HepG2 (cell line): ENCODE data around the gene TRAPPC1. TPM values are rescaled to one million over a fixed set of nuclear protein-coding genes. Genes with fewer than 3 reads are reported as not detected.

Experiments used
- AGO2 ChIP-seq: fragments of 200-400 bp; formaldehyde crosslinking; optimal IDR thresholded peaks from 2 replicates; pipeline ENCODE3; 2017; ENCODE audit warnings: mild to moderate bottlenecking, low read depth, low read length, moderate library complexity
- ARID2 ChIP-seq: sonication (generic); formaldehyde crosslinking; IDR thresholded peaks from 2 replicates; pipeline ENCODE4 v1.8.1; 2022; ENCODE audit warnings: mild to moderate bottlenecking, missing genetic modification reagents, borderline replicate concordance
- MED1 ChIP-seq: sonication (generic); formaldehyde crosslinking; IDR thresholded peaks from 2 replicates; pipeline ENCODE4 v1.4.0; 2020; ENCODE audit warnings: missing genetic modification reagents
- SOX13 ChIP-seq, 3 experiments: fragments of 450-650 bp in 1 of 3; sonication (generic) in 1 of 3; formaldehyde crosslinking in 1 of 3; IDR thresholded peaks in 2 of 3; conservative IDR thresholded peaks in 1 of 3; 2 replicates each; pipeline versions ENCODE4 v1.5.0 to v1.6.1; 2016 to 2020; ENCODE audit warnings: antibody characterized with exemption in 1 of 3, mild to moderate bottlenecking in 1 of 3, missing compliant biosample characterization in 1 of 3, missing genetic modification reagents in 1 of 3, moderate library complexity in 1 of 3
- THYN1 ChIP-seq: sonication (generic); formaldehyde crosslinking; IDR thresholded peaks from 2 replicates; pipeline ENCODE4 v1.8.1; 2023; ENCODE audit warnings: low read depth, mild to moderate bottlenecking, moderate library complexity, missing genetic modification reagents, borderline replicate concordance
- ZNF605 ChIP-seq: sonication (generic); formaldehyde crosslinking; IDR thresholded peaks from 2 replicates; pipeline ENCODE4 v1.8.0; 2022; ENCODE audit warnings: mild to moderate bottlenecking, missing genetic modification reagents
- ZNF607 ChIP-seq: sonication (generic); formaldehyde crosslinking; IDR thresholded peaks from 2 replicates; pipeline ENCODE4 v1.5.1; 2020; ENCODE audit warnings: missing genetic modification reagents, mild to moderate bottlenecking, borderline replicate concordance
- ZZZ3 ChIP-seq: sonication (generic); formaldehyde crosslinking; IDR thresholded peaks from 2 replicates; pipeline ENCODE4 v1.4.0; 2020; ENCODE audit warnings: missing genetic modification reagents, mild to moderate bottlenecking, borderline replicate concordance
- polyA plus RNA-seq, 8 experiments: library from polyadenylated mRNA; depleted of rRNA in 3 of 8; stranded (reverse) in 7 of 8; unstranded in 1 of 8; fragments of >200 nt; fragmentation: Illumina TruSeq in 4 of 8; extraction: Trizol in 4 of 8; gene quantifications; 2 replicates each; pipeline versions ENCODE4 v1.2.1 to v1.2.3, GENCODE V29; 2011 to 2016; ENCODE audit warnings: low read depth in 4 of 8, missing spikeins in 1 of 8, mixed read lengths in 1 of 8; ENCODE audit not compliant: insufficient read depth in 1 of 8
- total RNA-seq, 5 experiments: library from RNA; depleted of rRNA; stranded (reverse); fragments of >200 nt; fragmentation: Illumina TruSeq; extraction: Trizol; gene quantifications; 2 replicates each; pipeline ENCODE4 v1.2.3, GENCODE V29; 2016; ENCODE audit warnings: low read depth in 1 of 5
- TF ChIP-seq, protein P1 (sequence below): sonication (generic); formaldehyde crosslinking; IDR thresholded peaks from 2 replicates; pipeline ENCODE4 v1.4.0; 2020; ENCODE audit warnings: missing genetic modification reagents, borderline replicate concordance
- TF ChIP-seq, protein P2 (sequence below): sonication (generic); formaldehyde crosslinking; IDR thresholded peaks from 2 replicates; pipeline ENCODE4 v1.5.0; 2020; ENCODE audit warnings: missing genetic modification reagents
- TF ChIP-seq, protein P3 (sequence below): sonication (generic); formaldehyde crosslinking; IDR thresholded peaks from 2 replicates; pipeline ENCODE4 v1.5.0; 2020; ENCODE audit warnings: missing genetic modification reagents
- TF ChIP-seq, protein P4 (sequence below): sonication (generic); formaldehyde crosslinking; IDR thresholded peaks from 2 replicates; pipeline ENCODE4 v1.5.1; 2020; ENCODE audit warnings: mild to moderate bottlenecking, moderate library complexity, missing genetic modification reagents
- TF ChIP-seq, protein P5 (sequence below): sonication (generic); formaldehyde crosslinking; IDR thresholded peaks from 2 replicates; pipeline ENCODE4 v1.5.1; 2020; ENCODE audit warnings: mild to moderate bottlenecking, missing genetic modification reagents, moderate library complexity
- TF ChIP-seq, protein P6 (sequence below): fragments of 450-650 bp; IDR thresholded peaks from 2 replicates; pipeline ENCODE4 v1.6.1; 2017

TRAPPC1 gene
- total and polyA plus RNA-seq, 2 of the 13 experiments (the other 11 are each of a cell fraction or from before 2014, with no cell fraction given): 28.1 to 44.9 TPM

DNA sequence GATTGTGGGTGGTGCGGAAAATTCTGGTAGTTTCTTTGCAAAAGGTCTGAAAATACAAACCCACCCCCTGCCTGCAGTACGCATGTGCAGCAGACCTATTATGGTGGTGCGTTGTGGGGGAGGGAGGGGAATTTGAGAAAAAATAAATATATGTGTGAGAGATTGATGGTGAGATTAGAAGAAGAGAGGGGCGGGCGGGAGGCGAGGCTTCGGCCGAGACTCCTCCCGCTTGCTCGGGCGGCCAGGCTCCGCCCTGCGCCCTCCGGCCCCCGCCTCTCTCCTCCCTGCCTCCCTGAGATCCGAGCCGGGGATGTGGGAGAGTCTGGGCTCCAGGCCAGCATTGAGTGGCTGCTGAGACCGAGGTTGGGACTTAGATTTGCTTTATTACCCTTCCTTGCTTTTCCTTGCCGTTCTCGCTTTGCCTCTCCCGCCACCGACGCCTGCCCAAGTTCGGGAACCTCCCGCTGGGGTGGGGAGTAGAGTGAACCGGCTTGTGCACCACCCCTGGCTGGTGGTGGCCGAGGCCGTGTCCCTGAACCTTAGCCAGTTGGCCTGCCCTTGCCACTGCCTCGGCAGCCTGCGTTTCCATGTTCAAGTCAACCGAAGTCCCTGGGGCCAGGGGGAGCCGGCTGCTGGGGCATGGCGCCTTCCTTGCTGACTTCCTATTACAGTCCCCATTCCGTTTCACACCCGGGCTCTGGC is 44.1 kb downstream of the TRAPPC1 start (continued):
- TF ChIP-seq, protein P1, sequence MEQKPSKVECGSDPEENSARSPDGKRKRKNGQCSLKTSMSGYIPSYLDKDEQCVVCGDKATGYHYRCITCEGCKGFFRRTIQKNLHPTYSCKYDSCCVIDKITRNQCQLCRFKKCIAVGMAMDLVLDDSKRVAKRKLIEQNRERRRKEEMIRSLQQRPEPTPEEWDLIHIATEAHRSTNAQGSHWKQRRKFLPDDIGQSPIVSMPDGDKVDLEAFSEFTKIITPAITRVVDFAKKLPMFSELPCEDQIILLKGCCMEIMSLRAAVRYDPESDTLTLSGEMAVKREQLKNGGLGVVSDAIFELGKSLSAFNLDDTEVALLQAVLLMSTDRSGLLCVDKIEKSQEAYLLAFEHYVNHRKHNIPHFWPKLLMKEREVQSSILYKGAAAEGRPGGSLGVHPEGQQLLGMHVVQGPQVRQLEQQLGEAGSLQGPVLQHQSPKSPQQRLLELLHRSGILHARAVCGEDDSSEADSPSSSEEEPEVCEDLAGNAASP (CRISPR knock-in tag): 0 out of 2 replicates have a peak, but pooled peaks have one; percentile 12
- TF ChIP-seq, protein P2, sequence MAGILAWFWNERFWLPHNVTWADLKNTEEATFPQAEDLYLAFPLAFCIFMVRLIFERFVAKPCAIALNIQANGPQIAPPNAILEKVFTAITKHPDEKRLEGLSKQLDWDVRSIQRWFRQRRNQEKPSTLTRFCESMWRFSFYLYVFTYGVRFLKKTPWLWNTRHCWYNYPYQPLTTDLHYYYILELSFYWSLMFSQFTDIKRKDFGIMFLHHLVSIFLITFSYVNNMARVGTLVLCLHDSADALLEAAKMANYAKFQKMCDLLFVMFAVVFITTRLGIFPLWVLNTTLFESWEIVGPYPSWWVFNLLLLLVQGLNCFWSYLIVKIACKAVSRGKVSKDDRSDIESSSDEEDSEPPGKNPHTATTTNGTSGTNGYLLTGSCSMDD (CRISPR knock-in tag): no peak
- TF ChIP-seq THYN1 (no peak), ZNF605 (CRISPR knock-in tag) (no peak), AGO2 (peak; percentile 41), MED1 (0 out of 2 replicates have a peak, but pooled peaks have one; percentile 18), ARID2 (0 out of 2 replicates have a peak, but pooled peaks have one; percentile 40), ZZZ3 (CRISPR knock-in tag) (no peak), SOX13 (IDR thresholded peaks at IDR 0.05) (no peak), SOX13 (CRISPR knock-in tag; conservative IDR thresholded peaks at IDR 0.05 in 1 of 2, IDR thresholded peaks at IDR 0.05 in 1 of 2) (no peak; a peak in 1 of 4 replicates), ZNF607 (CRISPR knock-in tag) (peak; percentile 86; the same call in 1 of the 2 replicates)
- TF ChIP-seq, protein P3, sequence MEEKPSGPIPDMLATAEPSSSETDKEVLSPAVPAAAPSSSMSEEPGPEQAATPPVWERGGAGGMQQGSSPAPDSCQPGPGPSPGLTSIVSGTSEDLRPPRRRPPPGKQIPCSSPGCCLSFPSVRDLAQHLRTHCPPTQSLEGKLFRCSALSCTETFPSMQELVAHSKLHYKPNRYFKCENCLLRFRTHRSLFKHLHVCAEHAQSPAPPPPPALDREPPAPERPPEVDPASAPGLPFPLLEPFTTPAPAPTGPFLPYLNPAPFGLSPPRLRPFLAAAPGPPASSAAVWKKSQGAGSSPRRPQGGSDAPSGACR (CRISPR knock-in tag): 0 out of 2 replicates have a peak, but pooled peaks have one; percentile 62
- TF ChIP-seq, protein P4, sequence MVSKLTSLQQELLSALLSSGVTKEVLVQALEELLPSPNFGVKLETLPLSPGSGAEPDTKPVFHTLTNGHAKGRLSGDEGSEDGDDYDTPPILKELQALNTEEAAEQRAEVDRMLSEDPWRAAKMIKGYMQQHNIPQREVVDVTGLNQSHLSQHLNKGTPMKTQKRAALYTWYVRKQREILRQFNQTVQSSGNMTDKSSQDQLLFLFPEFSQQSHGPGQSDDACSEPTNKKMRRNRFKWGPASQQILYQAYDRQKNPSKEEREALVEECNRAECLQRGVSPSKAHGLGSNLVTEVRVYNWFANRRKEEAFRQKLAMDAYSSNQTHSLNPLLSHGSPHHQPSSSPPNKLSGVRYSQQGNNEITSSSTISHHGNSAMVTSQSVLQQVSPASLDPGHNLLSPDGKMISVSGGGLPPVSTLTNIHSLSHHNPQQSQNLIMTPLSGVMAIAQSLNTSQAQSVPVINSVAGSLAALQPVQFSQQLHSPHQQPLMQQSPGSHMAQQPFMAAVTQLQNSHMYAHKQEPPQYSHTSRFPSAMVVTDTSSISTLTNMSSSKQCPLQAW (CRISPR knock-in tag): peak; percentile 72; the same call in 1 of the 2 replicates
- TF ChIP-seq, protein P5, sequence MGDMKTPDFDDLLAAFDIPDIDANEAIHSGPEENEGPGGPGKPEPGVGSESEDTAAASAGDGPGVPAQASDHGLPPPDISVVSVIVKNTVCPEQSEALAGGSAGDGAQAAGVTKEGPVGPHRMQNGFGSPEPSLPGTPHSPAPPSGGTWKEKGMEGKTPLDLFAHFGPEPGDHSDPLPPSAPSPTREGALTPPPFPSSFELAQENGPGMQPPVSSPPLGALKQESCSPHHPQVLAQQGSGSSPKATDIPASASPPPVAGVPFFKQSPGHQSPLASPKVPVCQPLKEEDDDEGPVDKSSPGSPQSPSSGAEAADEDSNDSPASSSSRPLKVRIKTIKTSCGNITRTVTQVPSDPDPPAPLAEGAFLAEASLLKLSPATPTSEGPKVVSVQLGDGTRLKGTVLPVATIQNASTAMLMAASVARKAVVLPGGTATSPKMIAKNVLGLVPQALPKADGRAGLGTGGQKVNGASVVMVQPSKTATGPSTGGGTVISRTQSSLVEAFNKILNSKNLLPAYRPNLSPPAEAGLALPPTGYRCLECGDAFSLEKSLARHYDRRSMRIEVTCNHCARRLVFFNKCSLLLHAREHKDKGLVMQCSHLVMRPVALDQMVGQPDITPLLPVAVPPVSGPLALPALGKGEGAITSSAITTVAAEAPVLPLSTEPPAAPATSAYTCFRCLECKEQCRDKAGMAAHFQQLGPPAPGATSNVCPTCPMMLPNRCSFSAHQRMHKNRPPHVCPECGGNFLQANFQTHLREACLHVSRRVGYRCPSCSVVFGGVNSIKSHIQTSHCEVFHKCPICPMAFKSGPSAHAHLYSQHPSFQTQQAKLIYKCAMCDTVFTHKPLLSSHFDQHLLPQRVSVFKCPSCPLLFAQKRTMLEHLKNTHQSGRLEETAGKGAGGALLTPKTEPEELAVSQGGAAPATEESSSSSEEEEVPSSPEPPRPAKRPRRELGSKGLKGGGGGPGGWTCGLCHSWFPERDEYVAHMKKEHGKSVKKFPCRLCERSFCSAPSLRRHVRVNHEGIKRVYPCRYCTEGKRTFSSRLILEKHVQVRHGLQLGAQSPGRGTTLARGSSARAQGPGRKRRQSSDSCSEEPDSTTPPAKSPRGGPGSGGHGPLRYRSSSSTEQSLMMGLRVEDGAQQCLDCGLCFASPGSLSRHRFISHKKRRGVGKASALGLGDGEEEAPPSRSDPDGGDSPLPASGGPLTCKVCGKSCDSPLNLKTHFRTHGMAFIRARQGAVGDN (CRISPR knock-in tag): peak; percentile 89
- TF ChIP-seq, protein P6, sequence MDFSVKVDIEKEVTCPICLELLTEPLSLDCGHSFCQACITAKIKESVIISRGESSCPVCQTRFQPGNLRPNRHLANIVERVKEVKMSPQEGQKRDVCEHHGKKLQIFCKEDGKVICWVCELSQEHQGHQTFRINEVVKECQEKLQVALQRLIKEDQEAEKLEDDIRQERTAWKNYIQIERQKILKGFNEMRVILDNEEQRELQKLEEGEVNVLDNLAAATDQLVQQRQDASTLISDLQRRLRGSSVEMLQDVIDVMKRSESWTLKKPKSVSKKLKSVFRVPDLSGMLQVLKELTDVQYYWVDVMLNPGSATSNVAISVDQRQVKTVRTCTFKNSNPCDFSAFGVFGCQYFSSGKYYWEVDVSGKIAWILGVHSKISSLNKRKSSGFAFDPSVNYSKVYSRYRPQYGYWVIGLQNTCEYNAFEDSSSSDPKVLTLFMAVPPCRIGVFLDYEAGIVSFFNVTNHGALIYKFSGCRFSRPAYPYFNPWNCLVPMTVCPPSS: no peak
